SK-N-SH treated with all-trans-retinoic acid at 6 μM for 48 hours (cell line): ENCODE results near the gene RPL28.

ENCODE experiments used
- ATAC-seq: fragments of 200-7000 bp; cut with Tn5 transposase; 3 replicates; pipeline ENCODE4 v1.9.1; 2020; ENCODE audit warnings: mild to moderate bottlenecking, moderate library complexity
- ARNTL ChIP-seq: fragments of 450-650 bp; formaldehyde crosslinking; IDR thresholded peaks from 2 replicates; pipeline ENCODE4 v1.5.0; 2020; ENCODE audit warnings: low read depth, mild to moderate bottlenecking, moderate library complexity, borderline replicate concordance
- BACH2 ChIP-seq: fragments of 250-450 bp; sonication (Bioruptor Pico); IDR thresholded peaks from 2 replicates; pipeline ENCODE4 v1.9.0; 2021; ENCODE audit warnings: mild to moderate bottlenecking, borderline replicate concordance
- CREB5 ChIP-seq: fragments of 250-450 bp; sonication (Bioruptor Pico); IDR thresholded peaks from 2 replicates; pipeline ENCODE4 v1.5.1; 2020; ENCODE audit warnings: low read depth, mild to moderate bottlenecking, moderate library complexity
- CSDC2 ChIP-seq: fragments of 250-450 bp; sonication (Bioruptor Pico); IDR thresholded peaks from 2 replicates; pipeline ENCODE4 v1.5.0; 2020; ENCODE audit warnings: mild to moderate bottlenecking, moderate library complexity
- CSRNP3 ChIP-seq: fragments of 250-450 bp; sonication (Bioruptor Pico); IDR thresholded peaks from 2 replicates; pipeline ENCODE4 v1.5.1; 2021; ENCODE audit warnings: mild to moderate bottlenecking, moderate library complexity
- ESRRG ChIP-seq: fragments of 250-450 bp; sonication (Bioruptor Pico); IDR thresholded peaks from 2 replicates; pipeline ENCODE4 v1.6.1; 2021; ENCODE audit warnings: mild to moderate bottlenecking
- OSR1 ChIP-seq: fragments of 250-450 bp; sonication (Bioruptor Pico); IDR thresholded peaks from 2 replicates; pipeline ENCODE4 v1.8.0; 2022; ENCODE audit warnings: moderate library complexity, mild to moderate bottlenecking, inconsistent platforms
- PATZ1 ChIP-seq: fragments of 250-450 bp; sonication (Bioruptor Pico); IDR thresholded peaks from 2 replicates; pipeline ENCODE4 v1.8.0; 2020; ENCODE audit warnings: mild to moderate bottlenecking, moderate library complexity, borderline replicate concordance
- POU6F1 ChIP-seq: fragments of 250-450 bp; sonication (Bioruptor Pico); IDR thresholded peaks from 2 replicates; pipeline ENCODE4 v1.8.0; 2021; ENCODE audit warnings: low read depth, mild to moderate bottlenecking, moderate library complexity, borderline replicate concordance
- PPARA ChIP-seq: fragments of 250-450 bp; sonication (Bioruptor Pico); IDR thresholded peaks from 2 replicates; pipeline ENCODE4 v1.5.0; 2020; ENCODE audit warnings: mild to moderate bottlenecking, borderline replicate concordance
- RARB ChIP-seq: fragments of 250-450 bp; sonication (Bioruptor Pico); IDR thresholded peaks from 2 replicates; pipeline ENCODE4 v1.8.0; 2021; ENCODE audit warnings: mild to moderate bottlenecking, moderate library complexity
- SNAI2 ChIP-seq: fragments of 250-450 bp; sonication (Bioruptor Pico); IDR thresholded peaks from 2 replicates; pipeline ENCODE4 v1.5.0; 2020; ENCODE audit warnings: mild to moderate bottlenecking, moderate library complexity
- TSHZ2 ChIP-seq: fragments of 250-450 bp; sonication (Bioruptor Pico); IDR thresholded peaks from 2 replicates; pipeline ENCODE4 v1.5.0; 2020; ENCODE audit warnings: mild to moderate bottlenecking, moderate library complexity
- ZC3H10 ChIP-seq: fragments of 250-450 bp; sonication (Bioruptor Pico); IDR thresholded peaks from 2 replicates; pipeline ENCODE4 v1.5.1; 2021; ENCODE audit warnings: mild to moderate bottlenecking, moderate library complexity
- ZFP30 ChIP-seq: fragments of 450-650 bp; formaldehyde crosslinking; IDR thresholded peaks from 2 replicates; pipeline ENCODE4 v1.5.0; 2022; ENCODE audit warnings: mild to moderate bottlenecking, moderate library complexity
- ZNF565 ChIP-seq: fragments of 450-650 bp; formaldehyde crosslinking; conservative IDR thresholded peaks from 2 replicates; pipeline ENCODE4 v1.5.0; 2020; ENCODE audit warnings: low read depth, mild to moderate bottlenecking, moderate library complexity
- ZNF70 ChIP-seq: fragments of 450-650 bp; formaldehyde crosslinking; IDR thresholded peaks from 2 replicates; pipeline ENCODE4 v1.5.0; 2020; ENCODE audit warnings: mild to moderate bottlenecking, moderate library complexity
- ZNF8 ChIP-seq: fragments of 450-650 bp; formaldehyde crosslinking; IDR thresholded peaks from 2 replicates; pipeline ENCODE4 v1.5.0; 2020; ENCODE audit warnings: mild to moderate bottlenecking, moderate library complexity

The RPL28 gene

GRCh38 chr19:55352549-55353145 lies 33.1 kb upstream of the RPL28 start:
- no peak for TF ChIP-seq CREB5 (CRISPR knock-in tag)
- TF ChIP-seq CSRNP3 = no peak
- no peak for TF ChIP-seq ZNF8 (CRISPR knock-in tag)
- TF ChIP-seq ZNF565 (CRISPR knock-in tag) = no peak
- TF ChIP-seq ARNTL (CRISPR knock-in tag) = no peak
- no peak for ATAC-seq

GRCh38 chr19:55353356-55353802 lies 32.4 kb upstream of the RPL28 start:
- ATAC-seq = peak; percentile 19
- TF ChIP-seq TSHZ2 = no peak
- no peak for TF ChIP-seq CSDC2 (CRISPR knock-in tag)
- no peak for TF ChIP-seq ZNF8 (CRISPR knock-in tag)
- TF ChIP-seq CREB5 (CRISPR knock-in tag) = no peak
- no peak for TF ChIP-seq ZFP30 (CRISPR knock-in tag)
- TF ChIP-seq POU6F1 (CRISPR knock-in tag) = no peak
- TF ChIP-seq ZNF565 (CRISPR knock-in tag) = no peak
- no peak for TF ChIP-seq CSRNP3
- TF ChIP-seq ZNF70 (CRISPR knock-in tag) = no peak
- no peak for TF ChIP-seq ZC3H10 (CRISPR knock-in tag)
- no peak for TF ChIP-seq RARB (CRISPR knock-in tag)
- TF ChIP-seq ESRRG = no peak
- TF ChIP-seq PATZ1 (CRISPR knock-in tag) = no peak
- no peak for TF ChIP-seq OSR1
- no peak for TF ChIP-seq PPARA (CRISPR knock-in tag)
- no peak for TF ChIP-seq BACH2
- no peak for TF ChIP-seq SNAI2
- TF ChIP-seq, all 23 proteins: peak for 0
